HG02571 (cell line): ENCODE results near the gene LIMCH1.

Experiments used
- ATAC-seq: cut with Tn5 transposase; IDR thresholded peaks from one replicate; pipeline ENCODE4 v1.9.1; 2021; ENCODE audit warnings: mild to moderate bottlenecking, moderate library complexity; ENCODE audit not compliant: unreplicated experiment

Gene LIMCH1

DNA sequence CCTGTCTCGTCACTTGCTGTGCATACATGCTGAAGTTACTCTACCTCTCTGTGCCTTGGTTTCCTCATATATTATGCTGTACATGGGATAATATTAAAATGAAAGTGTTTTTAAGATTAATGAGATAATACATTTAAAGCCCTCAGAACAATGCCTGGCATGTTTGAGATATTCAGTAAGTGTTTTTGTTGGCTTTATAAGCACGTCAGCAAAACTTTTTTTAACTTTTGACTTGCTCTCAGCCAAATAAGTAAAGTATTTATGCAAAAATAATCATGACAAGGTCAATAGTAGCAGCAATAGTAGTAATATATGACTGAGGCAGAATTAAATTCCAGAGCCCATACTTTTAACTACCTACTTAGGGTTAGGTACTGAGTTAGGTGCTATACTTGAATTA lies 29.2 kb downstream of the LIMCH1 start:
- no peak for ATAC-seq

DNA sequence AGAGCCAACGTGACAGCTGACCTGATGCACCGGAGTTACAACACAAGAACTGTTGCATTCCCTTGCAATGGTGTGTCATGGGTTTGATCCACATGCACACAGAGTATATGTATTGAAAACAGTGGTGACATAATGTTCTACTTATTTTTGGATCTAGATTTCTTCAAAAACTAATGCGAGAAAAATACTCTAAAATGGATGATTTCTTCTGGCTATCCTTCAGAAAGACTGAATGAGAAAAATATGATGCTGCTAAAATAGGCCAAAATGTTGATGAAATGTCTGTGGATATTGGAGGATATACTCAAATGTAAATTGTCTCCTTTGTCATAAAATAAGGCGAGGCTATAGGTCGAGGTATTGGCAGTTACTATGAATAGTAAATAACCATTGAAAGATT lies 30.4 kb downstream of the LIMCH1 start:
- no peak for ATAC-seq

- ATAC-seq, result no peak
Measured at GRCh38 chr4:41569961-41570360, 32.0 kb downstream of the LIMCH1 start.

GRCh38 chr4:41571422-41571821 lies 33.5 kb downstream of the LIMCH1 start:
- ATAC-seq, result no peak

DNA sequence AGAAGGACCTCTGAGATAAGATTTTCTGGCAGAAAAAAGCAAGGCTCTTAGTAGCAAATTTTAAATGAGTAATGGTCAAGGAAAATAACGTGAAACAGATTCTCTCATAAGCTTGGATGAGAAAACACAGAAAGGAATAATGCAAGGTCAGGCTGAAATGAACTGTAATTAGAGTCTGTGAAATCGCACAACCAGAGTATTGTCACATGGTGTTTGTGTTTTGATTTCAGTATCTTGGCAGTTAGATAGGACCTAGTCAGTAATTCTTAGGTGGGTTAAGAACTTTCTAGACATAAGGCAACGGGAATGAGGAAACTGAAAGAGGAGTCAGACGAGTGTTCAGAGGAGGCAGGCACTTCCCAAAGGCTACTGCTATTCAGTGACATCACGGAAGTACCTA lies 34.6 kb downstream of the LIMCH1 start:
- ATAC-seq, result no peak

- no peak for ATAC-seq
Measured at GRCh38 chr4:41572956-41573355, 35.0 kb downstream of the LIMCH1 start.

GRCh38 chr4:41573502-41574001 lies 35.6 kb downstream of the LIMCH1 start:
- no peak for ATAC-seq

GRCh38 chr4:41575207-41575606 lies 37.2 kb downstream of the LIMCH1 start:
- ATAC-seq, result no peak

GRCh38 chr4:41575665-41576064 lies 37.7 kb downstream of the LIMCH1 start:
- ATAC-seq, result no peak

DNA sequence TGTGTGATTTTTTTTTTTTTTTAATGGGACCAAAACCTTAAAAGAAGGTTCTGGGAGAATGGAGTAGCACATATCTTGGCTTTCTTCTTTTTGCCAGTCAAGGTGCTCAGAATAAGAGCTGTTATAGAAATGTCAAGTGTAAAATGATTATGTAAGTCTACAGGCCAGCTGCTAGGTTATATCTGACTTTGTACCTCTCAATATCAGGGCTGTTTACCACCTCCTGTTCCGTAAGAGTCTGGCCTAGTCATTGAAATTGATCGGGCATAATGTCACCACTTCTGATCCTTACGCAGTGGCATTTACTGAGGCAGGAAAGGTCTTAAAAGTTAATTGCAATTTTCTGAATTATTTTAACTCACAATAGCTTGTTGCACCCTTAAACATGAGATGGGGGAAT lies 41.1 kb downstream of the LIMCH1 start:
- ATAC-seq, result no peak

DNA sequence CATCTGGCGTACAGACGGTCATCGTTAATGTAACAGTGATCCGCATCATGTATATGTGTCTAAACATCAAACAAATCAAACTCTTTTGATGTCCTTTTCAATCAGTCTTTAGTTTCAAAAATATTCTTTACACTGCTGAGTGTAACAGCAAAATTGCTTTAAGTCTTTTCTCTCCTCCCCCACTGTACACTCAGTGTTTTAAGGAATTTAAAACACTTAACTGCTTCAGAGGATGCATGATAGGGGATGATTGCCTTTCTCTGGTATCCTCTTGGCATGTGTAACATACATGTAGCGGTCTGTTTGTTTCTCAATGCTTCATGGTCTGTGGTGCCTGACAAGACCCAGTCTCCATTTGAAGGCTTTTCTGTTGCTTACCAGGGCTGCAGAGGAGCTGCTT lies 41.6 kb downstream of the LIMCH1 start:
- no peak for ATAC-seq

DNA sequence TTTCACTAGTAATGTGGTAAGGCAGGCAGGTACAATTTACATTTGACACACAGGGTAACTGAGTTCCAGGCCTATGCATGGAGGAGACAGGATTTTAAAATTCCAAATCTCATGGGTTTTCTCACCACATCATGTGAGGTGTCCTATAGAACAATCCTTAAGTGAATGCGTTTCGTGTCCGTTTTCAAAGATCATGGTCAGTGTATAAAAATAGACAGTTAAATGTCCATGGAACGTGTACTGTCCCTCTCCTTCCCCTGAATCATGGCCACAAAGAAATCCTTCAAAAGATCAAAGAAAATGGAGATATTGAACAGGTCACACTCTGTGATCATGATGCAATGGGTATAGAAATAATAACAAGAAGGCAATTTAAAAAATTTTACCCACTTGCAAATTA lies 42.0 kb downstream of the LIMCH1 start:
- ATAC-seq, result no peak

GRCh38 chr4:41586675-41587225 lies 48.8 kb downstream of the LIMCH1 start:
- no peak for ATAC-seq

DNA sequence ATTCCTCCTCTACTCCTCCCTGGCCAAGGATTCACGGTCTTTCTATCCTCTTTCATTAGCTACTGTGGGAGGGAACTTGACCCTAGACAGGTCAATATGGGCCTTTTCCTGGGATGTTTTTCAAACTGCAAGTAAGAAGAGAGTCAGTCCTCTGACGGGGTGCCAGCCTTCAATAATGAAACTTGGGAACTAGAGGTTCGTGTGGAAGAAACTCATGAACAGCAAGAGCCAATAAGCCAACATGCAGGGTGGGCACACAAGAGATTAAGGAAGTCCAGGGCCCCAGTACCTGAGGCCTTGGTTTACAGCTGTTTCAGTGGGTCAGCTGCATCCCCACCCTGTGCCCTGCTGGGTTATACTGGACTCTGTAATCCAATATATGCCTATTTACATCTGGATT lies 49.3 kb downstream of the LIMCH1 start:
- no peak for ATAC-seq

GRCh38 chr4:41590591-41590990 lies 52.6 kb downstream of the LIMCH1 start:
- no peak for ATAC-seq

DNA sequence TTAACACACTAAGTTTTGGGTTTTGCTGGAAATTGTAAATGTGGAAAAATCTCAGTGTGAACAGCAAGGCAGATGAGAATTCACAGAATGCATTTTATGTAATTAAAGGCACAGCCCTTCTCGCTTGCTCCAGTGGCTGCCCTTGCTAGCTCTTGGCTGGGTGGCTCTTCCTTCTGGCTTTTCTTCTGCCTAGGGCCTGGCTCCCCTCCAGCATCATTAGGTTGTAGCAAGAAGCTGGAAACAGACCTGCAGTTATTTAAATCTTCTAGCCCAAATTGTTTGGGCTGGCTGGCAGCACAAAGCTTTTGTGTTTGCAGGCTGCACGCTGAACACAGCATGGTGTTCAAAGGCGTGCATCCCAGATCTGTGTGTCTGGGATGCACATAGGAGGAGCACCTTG lies 56.5 kb downstream of the LIMCH1 start:
- ATAC-seq, result no peak

DNA sequence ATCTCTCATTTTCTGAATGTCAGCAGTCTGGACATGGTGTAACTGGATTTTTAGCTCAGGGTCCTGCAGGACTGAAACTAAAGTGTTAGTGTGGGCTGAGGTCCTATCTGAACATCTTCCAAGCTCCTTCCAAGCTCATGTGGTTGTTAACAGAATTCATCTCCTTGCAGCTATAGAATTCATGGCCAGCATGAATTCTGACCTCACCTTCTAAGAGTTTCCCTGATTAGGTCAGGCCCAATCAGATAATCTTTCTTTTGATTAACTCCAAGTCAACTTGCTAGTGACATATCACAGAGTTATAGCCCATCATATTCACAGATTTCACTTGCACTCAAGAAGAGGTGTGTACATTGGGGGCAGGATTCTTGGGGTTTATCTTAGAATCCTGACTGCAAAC lies 59.5 kb downstream of the LIMCH1 start:
- ATAC-seq, result no peak

DNA sequence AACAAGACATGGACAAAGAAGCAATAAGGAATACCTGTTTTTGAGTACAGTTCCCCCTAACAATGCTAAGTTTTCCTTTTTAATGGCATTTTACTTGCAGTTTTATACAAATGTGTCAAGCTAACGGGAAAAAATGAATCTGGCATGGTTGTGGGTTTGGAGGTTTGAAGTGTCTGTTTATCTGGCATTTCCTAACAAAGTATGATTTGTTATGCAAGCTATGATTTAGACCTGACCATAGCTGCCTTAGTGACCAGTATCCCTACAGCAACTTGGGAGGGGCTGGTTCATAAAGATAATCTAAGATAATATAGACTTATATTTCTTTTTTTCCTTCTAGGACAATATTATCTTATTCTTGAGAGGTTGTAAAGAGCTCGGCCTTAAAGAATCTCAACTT lies 60.6 kb downstream of the LIMCH1 start:
- ATAC-seq, result no peak

GRCh38 chr4:41599192-41599786 lies 61.3 kb downstream of the LIMCH1 start:
- ATAC-seq, result no peak

DNA sequence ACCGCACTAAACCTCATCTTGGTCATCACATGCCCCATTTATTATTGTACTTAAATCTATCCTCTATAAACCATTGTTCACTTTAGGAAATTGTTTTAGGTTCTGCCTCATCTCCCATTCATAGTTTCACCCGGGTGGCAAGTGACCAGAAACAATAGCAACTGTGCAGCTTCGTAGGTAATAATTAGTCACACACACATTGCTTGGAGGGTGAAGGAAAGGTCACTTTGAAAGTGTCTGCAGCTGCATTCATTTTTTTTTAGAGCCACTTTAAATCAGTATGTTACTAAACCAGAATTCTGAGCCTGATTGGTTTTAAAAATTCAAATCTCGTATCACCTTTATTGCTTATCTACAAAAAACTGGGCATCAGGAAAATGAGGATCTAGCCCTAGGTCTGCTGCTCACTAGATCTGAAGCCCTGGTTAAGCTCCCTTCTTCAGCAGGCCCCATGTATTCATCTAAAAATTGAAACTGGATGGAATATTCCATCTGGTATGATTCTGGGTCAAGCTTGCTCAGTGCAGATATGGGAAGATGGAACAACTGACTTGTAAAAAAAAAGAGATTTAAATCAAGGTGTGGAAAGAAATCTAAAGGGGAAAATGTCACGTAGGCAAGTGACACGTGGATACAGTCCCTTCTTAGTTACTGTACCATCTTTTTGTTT lies 62.4 kb downstream of the LIMCH1 start:
- no peak for ATAC-seq

GRCh38 chr4:41601025-41601424 lies 63.1 kb downstream of the LIMCH1 start:
- ATAC-seq, result no peak

DNA sequence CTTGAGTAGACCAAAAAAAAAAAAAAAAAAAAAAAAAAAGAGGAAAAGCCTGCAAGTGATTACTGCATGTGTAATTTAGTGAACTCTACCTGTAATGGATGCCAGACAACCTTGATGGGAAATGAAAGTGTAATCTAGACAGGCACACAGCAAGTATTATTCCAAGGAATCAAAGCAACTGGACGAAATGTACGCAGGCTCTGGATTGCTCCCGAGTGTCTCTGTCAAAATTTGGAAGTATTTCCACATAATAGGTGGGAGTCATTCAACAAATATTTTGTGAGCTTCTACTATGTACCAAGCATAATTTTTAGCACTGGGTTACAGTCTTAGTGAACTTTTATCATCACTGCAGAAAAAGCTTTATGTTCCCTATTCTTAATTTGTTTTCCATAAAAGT lies 64.2 kb downstream of the LIMCH1 start:
- no peak for ATAC-seq
